HepG2 (cell line): ENCODE measurements around the gene RNPEPL1. TPM values are rescaled to one million over a fixed set of nuclear protein-coding genes. Genes with fewer than 3 reads are reported as not detected.

ENCODE experiments used
- ATAC-seq: fragments of 200-7000 bp; cut with Tn5 transposase; 3 replicates; pipeline ENCODE4 v1.9.1; 2020; ENCODE audit warnings: mild to moderate bottlenecking, moderate library complexity
- BruUV-seq: library from RNA; stranded (reverse); fragments of 400-500 nt; replicated peaks from 2 replicates; lab custom pipeline; 2021; lab: Mats Ljungman, UMichigan
- CTCF ChIA-PET: fragments of 300-600 bp; formaldehyde crosslinking; extraction: SDS; loops from one replicate; lab custom pipeline; 2021; ENCODE audit warnings: low total read pairs, inconsistent platforms, low intra/inter-chr PET ratio; lab: Yijun Ruan, JAX
- POLR2A ChIA-PET: fragments of 350-600 bp; sonication (Branson Sonifier 250); formaldehyde crosslinking; loops from one replicate; lab custom pipeline; 2020; ENCODE audit warnings: antibody characterized with exemption, inconsistent platforms; lab: Yijun Ruan, JAX
- DNase-seq: peaks from one replicate; pipeline ENCODE4 v3.0.0-alpha.2; 2015; ENCODE audit warnings: low spot score
- FAIRE-seq: peaks from 3 replicates; lab custom pipeline; 2011; peaks lifted over from hg19 to GRCh38; lab: Jason Lieb, UNC
- H2AFZ ChIP-seq: one replicate; pipeline ENCODE4 v1.6.1; 2011; ENCODE audit warnings: low read length, inconsistent platforms
- H3K27ac ChIP-seq: fragments of 300-600 bp; 3 replicates; pipeline ENCODE4 v1.8.0; 2011; ENCODE audit warnings: mixed run types, mild to moderate bottlenecking, mixed read lengths, low read length, inconsistent platforms; ENCODE audit not compliant: insufficient read depth; ENCODE audit errors: extremely low read length
- H3K27me3 ChIP-seq, 2 experiments: fragments of 200-600 bp in 1 of 2; 2 replicates in 1 of 2; 3 replicates in 1 of 2; pipeline versions ENCODE4 v1.6.0 to v1.8.0; 2011; ENCODE audit warnings: low read length in 2 of 2, mild to moderate bottlenecking in 2 of 2, moderate library complexity in 2 of 2, inconsistent platforms in 1 of 2; ENCODE audit not compliant: insufficient read depth in 2 of 2, control insufficient read depth in 1 of 2
- H3K36me3 ChIP-seq, 2 experiments: fragments of 200-600 bp in 1 of 2; replicated peaks in 1 of 2; 2 replicates in 1 of 2; 3 replicates in 1 of 2; pipeline versions ENCODE4 v1.5.1 to v1.8.0; 2011; ENCODE audit warnings: low read length in 2 of 2, inconsistent platforms in 1 of 2; ENCODE audit not compliant: insufficient read depth in 2 of 2, control insufficient read depth in 1 of 2
- H3K4me1 ChIP-seq: 2 replicates; pipeline ENCODE4 v1.5.1; 2012; ENCODE audit warnings: low read length, inconsistent platforms; ENCODE audit not compliant: insufficient read depth
- H3K4me2 ChIP-seq: 2 replicates; pipeline ENCODE4 v1.6.0; 2011; ENCODE audit warnings: low read depth, low read length, inconsistent platforms
- H3K4me3 ChIP-seq, 3 experiments: fragments of 200-600 bp in 1 of 3; sonication (generic), shearing (Covaris generic) in 1 of 3; replicated peaks in 1 of 3; 2 replicates each; pipeline ENCODE4 v1.5.1; 2011 to 2016; ENCODE audit warnings: low read length in 3 of 3, inconsistent platforms in 2 of 3, low read depth in 2 of 3, mild to moderate bottlenecking in 2 of 3, control low read depth in 1 of 3, mixed read lengths in 1 of 3; ENCODE audit not compliant: insufficient read depth in 1 of 3
- H3K79me2 ChIP-seq: one replicate; pipeline ENCODE4 v1.6.1; 2011; ENCODE audit warnings: low read length, inconsistent platforms; ENCODE audit not compliant: insufficient read depth
- H3K9ac ChIP-seq: 2 replicates; pipeline ENCODE4 v1.6.0; 2011; ENCODE audit warnings: mild to moderate bottlenecking, low read depth, low read length, inconsistent platforms; ENCODE audit not compliant: insufficient read depth
- H3K9me3 ChIP-seq: 2 replicates; pipeline ENCODE4 v1.5.1; 2012; ENCODE audit warnings: mild to moderate bottlenecking, low read length
- H4K20me1 ChIP-seq: 2 replicates; pipeline ENCODE4 v1.6.0; 2011; ENCODE audit warnings: inconsistent platforms, mild to moderate bottlenecking, low read length, moderate library complexity; ENCODE audit not compliant: insufficient read depth
- ARID3A ChIP-seq: IDR thresholded peaks from 2 replicates; pipeline ENCODE4 v1.6.1; 2012; ENCODE audit warnings: low read depth, low read length, improper control_type of control experiment
- ASH2L ChIP-seq: fragments of 300-600, 200-600 bp; sonication (generic); IDR thresholded peaks from 2 replicates; pipeline ENCODE4 v1.7.0; 2017; ENCODE audit warnings: low read depth, mild to moderate bottlenecking, moderate library complexity, mixed read lengths, low read length; ENCODE audit not compliant: insufficient read length
- HCFC1 ChIP-seq: fragments of 150-350 bp; IDR thresholded peaks from 2 replicates; pipeline ENCODE4 v1.6.1; 2014; ENCODE audit warnings: low read depth, low read length
- MYNN ChIP-seq: sonication (generic); formaldehyde crosslinking; IDR thresholded peaks from 2 replicates; pipeline ENCODE4 v1.4.0; 2020; ENCODE audit warnings: mild to moderate bottlenecking, low read depth, missing genetic modification reagents
- RCOR2 ChIP-seq: IDR thresholded peaks from 2 replicates; pipeline ENCODE4 v1.6.1; 2016; ENCODE audit warnings: missing biosample characterization, missing genetic modification reagents
- RXRA ChIP-seq: sonication (generic); formaldehyde crosslinking; IDR thresholded peaks from 2 replicates; pipeline ENCODE4 v1.5.1; 2020; ENCODE audit warnings: missing genetic modification reagents
- SMARCE1 ChIP-seq: fragments of 450-650 bp; IDR thresholded peaks from 2 replicates; pipeline ENCODE4 v1.6.1; 2017; ENCODE audit warnings: borderline replicate concordance
- SNAPC5 ChIP-seq: sonication (generic); formaldehyde crosslinking; IDR thresholded peaks from 2 replicates; pipeline ENCODE4 v1.8.1; 2023; ENCODE audit warnings: mild to moderate bottlenecking, missing genetic modification reagents, borderline replicate concordance
- SP5 ChIP-seq: IDR thresholded peaks from 2 replicates; pipeline ENCODE4 v1.6.1; 2016; ENCODE audit warnings: low read depth, borderline replicate concordance
- XRCC5 ChIP-seq: fragments of 200-400 bp; formaldehyde crosslinking; optimal IDR thresholded peaks from 2 replicates; pipeline ENCODE3; 2017; ENCODE audit warnings: mild to moderate bottlenecking, low read length
- ZBTB39 ChIP-seq: sonication (generic); formaldehyde crosslinking; IDR thresholded peaks from 2 replicates; pipeline ENCODE4 v1.5.0; 2020; ENCODE audit warnings: missing genetic modification reagents
- ZBTB42 ChIP-seq: sonication (generic); formaldehyde crosslinking; IDR thresholded peaks from 2 replicates; pipeline ENCODE4 v1.5.0; 2020; ENCODE audit warnings: mild to moderate bottlenecking, missing genetic modification reagents
- ZNF232 ChIP-seq: sonication (generic); formaldehyde crosslinking; IDR thresholded peaks from 2 replicates; pipeline ENCODE4 v1.4.0; 2020; ENCODE audit warnings: missing genetic modification reagents, borderline replicate concordance
- ZNF407 ChIP-seq: sonication (generic); formaldehyde crosslinking; IDR thresholded peaks from one replicate; pipeline ENCODE4 v1.5.1; 2020; ENCODE audit warnings: mild to moderate bottlenecking, missing genetic modification reagents; ENCODE audit errors: not compliant biosample characterization
- WGBS: methylation state at CpG from one replicate; pipeline ENCODE4 v1.1.6; 2017; ENCODE audit warnings: low lambda C conversion rate; 5-methylcytosine and 5-hydroxymethylcytosine counted together
- in situ Hi-C: cut with HindIII; loops from 2 replicates; pipeline ENCODE4 v1.10.0; 2017; ENCODE audit warnings: low pct_unique_long_range_greater_than_20kb; ENCODE audit not compliant: extremely low pct_ligation_motif_present
- intact Hi-C: fragments of 100-400 bp; cut with micrococcal nuclease; formaldehyde crosslinking; loops from one replicate; pipeline ENCODE4 v1.10.0; 2022; ENCODE audit not compliant: unreplicated experiment
- polyA plus RNA-seq, 8 experiments: library from polyadenylated mRNA; depleted of rRNA in 3 of 8; stranded (reverse) in 7 of 8; unstranded in 1 of 8; fragments of >200 nt; fragmentation: Illumina TruSeq in 4 of 8; extraction: Trizol in 4 of 8; gene quantifications; 2 replicates each; pipeline versions ENCODE4 v1.2.1 to v1.2.3, GENCODE V29; 2011 to 2016; ENCODE audit warnings: low read depth in 4 of 8, missing spikeins in 1 of 8, mixed read lengths in 1 of 8; ENCODE audit not compliant: insufficient read depth in 1 of 8
- total RNA-seq, 5 experiments: library from RNA; depleted of rRNA; stranded (reverse); fragments of >200 nt; fragmentation: Illumina TruSeq; extraction: Trizol; gene quantifications; 2 replicates each; pipeline ENCODE4 v1.2.3, GENCODE V29; 2016; ENCODE audit warnings: low read depth in 1 of 5

RNPEPL1 gene
- total and polyA plus RNA-seq, 2 of the 13 experiments (the other 11 are each of a cell fraction or from before 2014, with no cell fraction given) = 13.0 to 18.0 TPM

DNA sequence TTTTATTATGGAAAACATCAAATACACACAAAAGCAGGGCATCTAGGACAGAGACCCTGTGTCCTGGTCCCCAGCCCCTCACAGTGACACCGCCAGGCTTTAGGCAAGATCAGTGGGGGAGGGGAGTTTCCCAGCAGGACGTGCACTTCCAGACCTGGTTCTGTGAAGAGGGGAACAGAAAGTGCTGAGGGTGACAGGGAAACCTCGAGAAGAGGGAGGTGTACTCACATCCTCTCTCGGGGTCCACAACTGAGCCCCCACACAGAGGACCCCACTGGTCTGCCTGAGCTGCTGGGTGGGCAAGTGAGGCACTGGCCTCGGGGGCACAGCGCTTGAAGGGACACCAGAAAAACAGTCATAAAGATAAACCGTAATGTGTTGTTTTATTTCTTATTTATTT, 52.6 kb downstream of the RNPEPL1 start:
- peaks cover 18 to 40% of the 10 kb centered on the region in 2 experiments for H3K36me3 ChIP-seq
- WGBS = 76% methylated on average over 7 of the region's 7 CpGs
- TF ChIP-seq HCFC1 (no peak), XRCC5 (no peak), ASH2L (no peak), SNAPC5 (no peak), RXRA (CRISPR knock-in tag) (no peak), ZBTB42 (CRISPR knock-in tag) (no peak), SMARCE1 (no peak), ZNF407 (CRISPR knock-in tag) (no peak), SP5 (CRISPR knock-in tag) (no peak), ARID3A (no peak), MYNN (CRISPR knock-in tag) (no peak), ZNF232 (no peak), ZBTB39 (CRISPR knock-in tag) (no peak), RCOR2 (CRISPR knock-in tag) (no peak)

More for the DNA sequence above, 52.6 kb downstream of the RNPEPL1 start:
- H3K9me3 ChIP-seq = peaks cover 21% of the 10 kb centered on the region
- H3K27me3 ChIP-seq = no peaks in the 10 kb centered on the region; a peak in 1 of 5 replicates
- no TSS peak for BruUV-seq
- no peak overlapping the region for H3K4me3 ChIP-seq
- H3K27ac ChIP-seq = no peak overlapping the region
- POLR2A ChIA-PET = no interaction called here
- DNase-seq (no peak), ATAC-seq (no peak), FAIRE-seq (no peak)
- CTCF ChIA-PET = no interaction called here
- in situ Hi-C loops (no loop called here), intact Hi-C loops (no loop called here)
- H3K9ac ChIP-seq = no peak overlapping the region
- no peaks in the 10 kb centered on the region for H3K79me2 ChIP-seq
- peaks cover 14% of the 10 kb centered on the region for H3K4me1 ChIP-seq
- no peak overlapping the region for H3K4me2 ChIP-seq
- no peaks in the 10 kb centered on the region for H4K20me1 ChIP-seq
- no peak overlapping the region for H2AFZ ChIP-seq
